Measurements from ENCODE around the gene VMP1.

Gene VMP1

GRCh38 chr17:59723607-59724006 is 16.2 kb downstream of the VMP1 start:
- DNase-seq = no peak
- no peak for TF ChIP-seq POLR2A (IDR thresholded peaks at IDR 0.05; ENCODE audit: low read length)
- TF ChIP-seq GATA1 (IDR thresholded peaks at IDR 0.05; ENCODE audit: low read depth, low read length) = no peak

GRCh38 chr17:59725691-59726090 is 18.2 kb downstream of the VMP1 start:
- TF ChIP-seq POLR2A (IDR thresholded peaks at IDR 0.05; ENCODE audit: low read length) = no peak
- no peak for DNase-seq

GRCh38 chr17:59727817-59728533 is 20.5 kb downstream of the VMP1 start:
- DNase-seq = no peak
- TF ChIP-seq POLR2A (IDR thresholded peaks at IDR 0.05; ENCODE audit: low read length) (no peak), GATA1 (IDR thresholded peaks at IDR 0.05; ENCODE audit: low read depth, low read length) (no peak)

DNA sequence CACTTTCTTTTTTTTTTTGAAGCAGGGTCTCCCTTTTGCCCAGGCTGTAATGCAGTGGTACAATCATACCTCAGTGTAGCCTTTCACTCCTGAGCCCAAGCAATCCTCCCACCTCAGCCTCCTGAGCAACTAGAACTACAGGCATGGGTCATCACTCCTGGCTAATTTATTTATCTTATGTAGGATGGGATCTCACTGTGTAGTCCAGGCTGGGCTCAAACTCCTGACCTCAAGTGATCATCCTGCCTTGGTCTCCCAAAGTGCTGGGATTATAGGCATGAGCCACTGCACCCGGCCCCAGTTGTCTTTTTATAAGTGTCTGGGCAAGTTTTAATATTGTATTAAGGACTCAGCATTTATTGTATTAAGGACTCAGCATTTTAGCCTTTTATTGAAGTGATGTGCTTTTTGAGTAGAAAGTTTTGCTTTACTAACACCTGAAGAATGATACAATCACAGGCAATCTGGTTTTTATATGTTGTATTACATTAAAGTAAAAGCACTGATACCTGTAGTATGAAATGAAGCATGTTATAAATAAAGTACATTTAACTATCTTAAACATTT is 22.9 kb downstream of the VMP1 start:
- DNase-seq = no peak
- TF ChIP-seq POLR2A (IDR thresholded peaks at IDR 0.05; ENCODE audit: low read length) (no peak), GATA1 (IDR thresholded peaks at IDR 0.05; ENCODE audit: low read depth, low read length) (no peak)

DNA sequence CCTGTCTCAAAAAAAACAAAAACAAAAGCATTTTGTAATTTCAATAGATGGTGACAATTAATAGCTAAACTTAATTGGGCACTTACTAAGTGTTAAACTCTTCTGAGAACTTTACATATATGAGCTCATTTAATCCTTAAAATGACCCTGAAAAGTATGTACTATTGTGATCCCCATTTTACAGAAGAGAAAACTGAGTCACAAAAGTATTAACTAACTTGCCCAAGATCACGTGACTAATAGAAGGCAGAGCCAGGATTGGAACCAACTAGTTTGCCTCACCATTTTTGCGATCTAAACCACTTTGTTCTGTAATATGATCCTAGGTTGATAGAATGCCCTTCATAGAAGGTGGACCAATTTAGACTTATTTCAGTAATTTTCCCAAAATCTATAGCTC is 26.2 kb downstream of the VMP1 start:
- DNase-seq = no peak
- TF ChIP-seq GATA1 (IDR thresholded peaks at IDR 0.05; ENCODE audit: low read depth, low read length) = no peak
- no peak for TF ChIP-seq POLR2A (IDR thresholded peaks at IDR 0.05; ENCODE audit: low read length)

DNA sequence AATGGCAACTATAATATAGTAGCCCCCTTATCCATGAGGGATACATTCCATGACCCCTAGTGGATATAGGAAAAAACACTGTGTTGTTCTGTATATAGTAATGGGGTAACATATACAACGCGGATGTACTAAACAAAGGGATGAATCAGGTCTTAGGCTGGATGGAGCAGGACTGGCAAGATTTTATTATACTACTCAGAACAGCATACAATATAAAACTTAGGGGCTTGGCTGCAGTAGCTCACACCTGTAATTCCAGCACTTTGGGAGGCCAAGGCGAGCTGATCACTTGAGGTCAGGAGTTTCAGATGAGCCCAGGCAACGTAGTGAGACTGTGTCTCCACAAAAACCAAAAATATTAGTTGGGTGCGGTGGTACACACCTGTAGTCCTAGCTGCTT is 26.8 kb downstream of the VMP1 start:
- DNase-seq = no peak
- TF ChIP-seq GATA1 (IDR thresholded peaks at IDR 0.05; ENCODE audit: low read depth, low read length) = no peak
- TF ChIP-seq POLR2A (IDR thresholded peaks at IDR 0.05; ENCODE audit: low read length) = no peak

- DNase-seq = no peak
- TF ChIP-seq GATA1 (IDR thresholded peaks at IDR 0.05; ENCODE audit: low read depth, low read length) (no peak), POLR2A (IDR thresholded peaks at IDR 0.05; ENCODE audit: low read length) (no peak)
These were observed 29.9 kb downstream of the VMP1 start for GRCh38 chr17:59737324-59737723.

GRCh38 chr17:59743842-59744241 is 36.4 kb downstream of the VMP1 start:
- DNase-seq = no peak
- no peak for TF ChIP-seq POLR2A (IDR thresholded peaks at IDR 0.05; ENCODE audit: low read length)

GRCh38 chr17:59745040-59745439 is 37.6 kb downstream of the VMP1 start:
- DNase-seq = no peak
- no peak for TF ChIP-seq GATA1 (IDR thresholded peaks at IDR 0.05; ENCODE audit: low read depth, low read length)
- no peak for TF ChIP-seq POLR2A (IDR thresholded peaks at IDR 0.05; ENCODE audit: low read length)

GRCh38 chr17:59746849-59747445 is 39.5 kb downstream of the VMP1 start:
- TF ChIP-seq GATA1 (IDR thresholded peaks at IDR 0.05; ENCODE audit: low read depth, low read length) (no peak), POLR2A (IDR thresholded peaks at IDR 0.05; ENCODE audit: low read length) (no peak)
- DNase-seq = peak; percentile 56 to 67

DNA sequence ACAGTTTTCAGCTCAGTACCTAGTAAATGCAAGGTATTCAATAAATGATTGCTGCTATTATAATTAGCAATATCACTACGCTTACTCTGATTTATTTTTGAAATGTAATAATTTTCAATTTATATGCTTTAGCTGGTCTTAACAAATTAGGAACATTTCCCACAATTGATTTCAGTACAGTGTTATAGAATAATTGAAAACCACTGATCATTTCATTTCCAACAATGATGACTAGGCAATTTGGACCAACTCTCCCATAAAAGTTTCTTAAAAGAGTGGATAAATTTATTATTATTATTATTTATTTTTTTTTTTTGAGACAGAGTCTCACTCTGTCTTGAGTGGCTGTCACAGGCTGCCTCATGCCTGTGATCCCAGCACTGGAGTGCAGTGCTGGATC is 41.1 kb downstream of the VMP1 start:
- TF ChIP-seq GATA1 (IDR thresholded peaks at IDR 0.05; ENCODE audit: low read depth, low read length) (no peak), POLR2A (IDR thresholded peaks at IDR 0.05; ENCODE audit: low read length) (no peak)
- no peak for DNase-seq

GRCh38 chr17:59751955-59752413 is 44.5 kb downstream of the VMP1 start:
- no peak for TF ChIP-seq POLR2A (IDR thresholded peaks at IDR 0.05; ENCODE audit: low read length)
- TF ChIP-seq GATA1 (IDR thresholded peaks at IDR 0.05; ENCODE audit: low read depth, low read length) = no peak
- DNase-seq = no peak

DNA sequence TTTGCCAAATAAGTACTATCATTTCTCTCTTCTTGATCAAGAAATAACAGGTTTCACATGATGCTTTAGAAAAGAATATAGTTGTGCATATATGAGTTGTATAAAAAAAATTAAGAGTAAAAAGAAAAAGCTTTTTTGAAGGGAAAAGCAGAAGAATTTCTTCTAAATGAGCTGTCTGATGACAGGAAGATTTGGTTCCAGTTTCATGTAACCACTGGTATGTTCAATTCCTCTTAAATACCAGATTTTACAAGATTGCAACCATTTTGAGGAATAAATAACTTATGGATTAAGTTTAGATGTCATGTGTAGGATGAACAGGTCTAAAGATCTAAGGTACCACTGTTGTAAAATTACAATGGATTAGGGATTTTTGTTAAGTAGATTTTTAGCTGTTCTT is 45.0 kb downstream of the VMP1 start:
- TF ChIP-seq GATA1 (IDR thresholded peaks at IDR 0.05; ENCODE audit: low read depth, low read length) = no peak
- no peak for TF ChIP-seq POLR2A (IDR thresholded peaks at IDR 0.05; ENCODE audit: low read length)
- no peak for DNase-seq

- DNase-seq = no peak
- TF ChIP-seq GATA1 (IDR thresholded peaks at IDR 0.05; ENCODE audit: low read depth, low read length) (no peak), POLR2A (IDR thresholded peaks at IDR 0.05; ENCODE audit: low read length) (no peak)
These were observed 45.5 kb downstream of the VMP1 start for GRCh38 chr17:59752922-59753321.

Data from erythroblast (primary cell).